ENCODE data around the gene GRHPR.

DNA sequence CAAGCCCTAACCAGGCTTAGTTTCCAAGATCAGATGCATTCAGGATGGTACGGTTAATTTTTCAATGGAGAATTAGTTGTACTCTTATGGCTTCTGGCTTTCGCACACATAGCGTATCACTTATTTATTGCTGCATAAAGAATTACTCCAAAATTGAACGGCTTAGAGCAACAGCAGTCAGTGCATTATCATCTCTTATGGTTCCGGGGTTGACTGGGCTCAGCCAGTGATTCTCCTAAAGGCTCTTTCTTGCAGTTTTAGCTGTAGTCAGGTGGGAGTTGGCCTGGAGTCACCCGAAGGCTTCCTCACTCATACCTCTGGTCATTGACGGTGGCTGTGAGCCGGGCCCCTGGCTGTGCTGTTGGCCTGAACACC, 595 bp upstream of the GRHPR start:
- TF ChIP-seq, protein P1, sequence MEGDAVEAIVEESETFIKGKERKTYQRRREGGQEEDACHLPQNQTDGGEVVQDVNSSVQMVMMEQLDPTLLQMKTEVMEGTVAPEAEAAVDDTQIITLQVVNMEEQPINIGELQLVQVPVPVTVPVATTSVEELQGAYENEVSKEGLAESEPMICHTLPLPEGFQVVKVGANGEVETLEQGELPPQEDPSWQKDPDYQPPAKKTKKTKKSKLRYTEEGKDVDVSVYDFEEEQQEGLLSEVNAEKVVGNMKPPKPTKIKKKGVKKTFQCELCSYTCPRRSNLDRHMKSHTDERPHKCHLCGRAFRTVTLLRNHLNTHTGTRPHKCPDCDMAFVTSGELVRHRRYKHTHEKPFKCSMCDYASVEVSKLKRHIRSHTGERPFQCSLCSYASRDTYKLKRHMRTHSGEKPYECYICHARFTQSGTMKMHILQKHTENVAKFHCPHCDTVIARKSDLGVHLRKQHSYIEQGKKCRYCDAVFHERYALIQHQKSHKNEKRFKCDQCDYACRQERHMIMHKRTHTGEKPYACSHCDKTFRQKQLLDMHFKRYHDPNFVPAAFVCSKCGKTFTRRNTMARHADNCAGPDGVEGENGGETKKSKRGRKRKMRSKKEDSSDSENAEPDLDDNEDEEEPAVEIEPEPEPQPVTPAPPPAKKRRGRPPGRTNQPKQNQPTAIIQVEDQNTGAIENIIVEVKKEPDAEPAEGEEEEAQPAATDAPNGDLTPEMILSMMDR (IDR thresholded peaks at IDR 0.05): no peak
- TF ChIP-seq TEAD4 (CRISPR knock-in tag; IDR thresholded peaks at IDR 0.05) (no peak), SMAD3 (CRISPR knock-in tag; IDR thresholded peaks at IDR 0.05; ENCODE audit: borderline replicate concordance) (no peak)
- TF ChIP-seq, protein P2, sequence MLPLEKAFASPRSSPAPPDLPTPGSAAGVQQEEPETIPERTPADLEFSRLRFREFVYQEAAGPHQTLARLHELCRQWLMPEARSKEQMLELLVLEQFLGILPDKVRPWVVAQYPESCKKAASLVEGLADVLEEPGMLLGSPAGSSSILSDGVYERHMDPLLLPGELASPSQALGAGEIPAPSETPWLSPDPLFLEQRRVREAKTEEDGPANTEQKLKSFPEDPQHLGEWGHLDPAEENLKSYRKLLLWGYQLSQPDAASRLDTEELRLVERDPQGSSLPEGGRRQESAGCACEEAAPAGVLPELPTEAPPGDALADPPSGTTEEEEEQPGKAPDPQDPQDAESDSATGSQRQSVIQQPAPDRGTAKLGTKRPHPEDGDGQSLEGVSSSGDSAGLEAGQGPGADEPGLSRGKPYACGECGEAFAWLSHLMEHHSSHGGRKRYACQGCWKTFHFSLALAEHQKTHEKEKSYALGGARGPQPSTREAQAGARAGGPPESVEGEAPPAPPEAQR (CRISPR knock-in tag; IDR thresholded peaks at IDR 0.05): no peak

Measured in WTC11 (cell line).